Raji (cell line): Measurements from ENCODE around the gene ATP1A4.

ENCODE experiments used
- POLR2A ChIP-seq: IDR thresholded peaks from 2 replicates; pipeline ENCODE4 v1.6.1; 2011; ENCODE audit warnings: low read depth, low read length, control low read depth; ENCODE audit not compliant: insufficient read depth

The ATP1A4 gene

DNA sequence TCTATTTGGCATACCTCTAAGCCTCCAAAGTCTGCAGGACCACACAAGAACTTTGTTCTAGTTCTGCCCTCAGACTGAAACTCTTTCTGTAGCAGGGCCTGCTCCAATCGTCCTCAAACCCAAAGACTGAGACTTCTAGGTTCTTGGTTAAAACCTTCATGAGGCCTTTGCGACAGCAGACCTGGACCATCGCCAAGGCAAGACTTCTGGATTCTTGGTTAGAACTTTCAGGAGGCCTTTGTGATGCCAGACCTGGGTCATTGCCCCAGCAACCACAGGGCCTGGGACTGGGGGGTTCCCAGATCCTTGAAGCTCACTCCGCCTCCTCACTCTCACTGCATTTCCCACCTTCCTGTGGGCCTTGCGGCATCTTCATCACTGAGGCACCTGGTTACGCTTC lies at the start of gene ATP1A4:
Gene ATP1A4, plus strand, starts transcription at position 301 of the 400 bp plus-strand sequence. CDS start 438 bp downstream, outside the sequence.
- TF ChIP-seq POLR2A, result no peak

DNA sequence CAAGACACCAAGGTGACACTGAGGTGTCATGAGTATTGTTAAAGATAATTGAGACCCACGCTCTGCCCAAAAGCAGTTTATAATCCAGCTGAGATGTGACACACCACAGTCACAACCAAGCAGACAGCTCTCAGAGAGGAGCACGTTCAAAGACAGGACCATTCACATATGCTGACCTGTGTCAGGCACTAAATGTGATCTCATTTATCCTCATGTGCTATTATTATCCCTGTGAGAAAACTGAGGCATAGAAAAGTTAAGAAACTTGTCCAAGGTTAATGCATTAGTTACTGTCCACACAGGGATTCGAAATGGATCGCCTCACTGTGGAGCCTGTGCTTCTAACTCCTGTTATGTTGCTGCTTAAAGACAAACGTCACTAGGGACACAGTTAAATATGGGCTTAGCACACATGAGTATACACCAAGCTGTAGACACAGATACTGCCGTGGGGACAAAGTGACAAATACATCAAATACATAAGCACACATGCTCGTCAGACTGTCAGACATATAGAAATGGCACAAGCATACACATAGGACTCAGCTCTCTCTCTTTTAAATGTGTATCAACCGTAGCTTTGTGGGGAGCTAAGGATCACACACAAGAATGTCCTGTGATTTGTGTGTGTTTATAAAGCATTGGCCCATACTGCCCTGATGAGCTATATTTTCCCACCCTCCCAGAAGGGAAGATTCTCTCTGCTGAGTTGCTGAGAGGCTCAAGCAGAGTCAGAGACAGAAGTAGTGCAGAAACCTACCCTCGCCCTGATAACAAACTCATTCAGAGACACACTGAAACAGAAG lies 49.5 kb upstream of the ATP1A4 start:
- TF ChIP-seq POLR2A, result no peak

- no peak for TF ChIP-seq POLR2A
Measured at GRCh38 chr1:160103658-160104408, 47.6 kb upstream of the ATP1A4 start.

DNA sequence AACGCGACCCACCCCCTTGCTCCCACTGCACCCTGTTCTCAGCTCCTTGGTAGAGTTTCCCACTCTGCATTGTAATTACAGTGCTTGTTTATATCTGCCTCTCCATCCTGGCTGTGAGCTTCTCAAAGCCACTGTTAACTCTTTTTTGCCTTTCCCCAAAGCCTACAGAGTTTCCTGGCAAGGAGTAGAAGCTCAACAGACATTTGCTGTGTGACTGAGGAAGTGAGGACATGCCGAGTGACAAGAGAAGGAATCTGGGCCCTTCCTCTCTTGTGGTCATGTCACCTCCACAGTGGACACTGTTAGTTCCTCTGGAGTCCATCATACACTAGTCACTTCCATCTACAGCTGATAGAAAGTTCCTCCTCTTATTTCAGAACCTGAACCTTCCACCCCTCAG lies 46.9 kb upstream of the ATP1A4 start:
- no peak for TF ChIP-seq POLR2A

GRCh38 chr1:160105155-160105554 lies 46.2 kb upstream of the ATP1A4 start:
- no peak for TF ChIP-seq POLR2A

DNA sequence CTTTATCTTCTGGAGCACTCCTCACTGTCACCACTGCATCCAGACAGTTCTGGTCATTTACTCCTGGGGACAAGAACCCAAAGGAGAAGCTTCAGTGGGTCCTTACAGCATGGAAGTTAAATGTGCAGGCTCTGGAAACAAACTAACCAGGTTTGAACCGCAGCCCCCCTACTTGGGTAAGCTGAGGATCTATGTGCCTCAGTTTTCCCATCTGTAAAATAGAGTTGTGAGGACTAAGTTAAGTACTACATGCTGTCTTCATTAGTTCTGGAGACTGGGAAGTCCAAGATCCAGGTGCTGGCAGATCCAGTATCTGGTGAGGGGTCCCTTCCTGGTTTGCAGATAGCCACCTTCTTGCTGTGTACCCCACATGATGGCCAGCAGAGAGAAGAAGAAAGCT lies 43.9 kb upstream of the ATP1A4 start:
- no peak for TF ChIP-seq POLR2A

GRCh38 chr1:160108888-160109662 lies 42.3 kb upstream of the ATP1A4 start:
- no peak for TF ChIP-seq POLR2A

GRCh38 chr1:160109686-160110085 lies 41.7 kb upstream of the ATP1A4 start:
- no peak for TF ChIP-seq POLR2A

DNA sequence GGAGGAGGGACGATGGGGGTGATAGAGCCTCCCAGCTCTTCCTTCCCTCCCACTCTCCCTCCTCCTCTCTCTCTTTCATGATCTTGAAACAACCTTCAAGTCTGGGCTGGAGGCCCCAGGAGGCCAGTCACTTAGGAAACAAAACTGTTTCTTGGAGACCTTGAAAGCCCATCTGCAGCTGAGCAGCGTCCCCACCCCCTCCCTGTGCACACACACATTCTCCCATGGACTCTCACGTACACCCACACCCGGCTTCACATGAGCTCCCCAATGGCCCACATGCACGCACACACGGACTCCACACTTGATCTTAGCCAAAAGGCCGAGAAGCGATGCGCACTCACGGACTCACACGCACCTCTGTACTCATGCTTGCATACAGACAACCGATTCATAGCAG lies 39.0 kb upstream of the ATP1A4 start:
- no peak for TF ChIP-seq POLR2A

GRCh38 chr1:160113407-160113806 lies 38.0 kb upstream of the ATP1A4 start:
- no peak for TF ChIP-seq POLR2A

GRCh38 chr1:160114085-160114484 lies 37.3 kb upstream of the ATP1A4 start:
- TF ChIP-seq POLR2A, result no peak

GRCh38 chr1:160115545-160116282 lies 35.7 kb upstream of the ATP1A4 start, which contains the start of gene ATP1A2:
Gene ATP1A2 (plus strand): TSS chr1:160115759. CDS start chr1:160115862, 103 bp downstream.
- no peak for TF ChIP-seq POLR2A

GRCh38 chr1:160116283-160117147 lies 34.9 kb upstream of the ATP1A4 start:
- TF ChIP-seq POLR2A, result no peak

- no peak for TF ChIP-seq POLR2A
Measured at GRCh38 chr1:160117300-160117699, 34.1 kb upstream of the ATP1A4 start.

- TF ChIP-seq POLR2A, result no peak
Measured at GRCh38 chr1:160117709-160118183, 33.7 kb upstream of the ATP1A4 start.
